Measurements from ENCODE around the gene INF2.
"Not testable (repeated sequence)": the region's sequence is repeated elsewhere in the genome, so short reads cannot be mapped to it uniquely, and the experiment has no call there.

Gene INF2

DNA sequence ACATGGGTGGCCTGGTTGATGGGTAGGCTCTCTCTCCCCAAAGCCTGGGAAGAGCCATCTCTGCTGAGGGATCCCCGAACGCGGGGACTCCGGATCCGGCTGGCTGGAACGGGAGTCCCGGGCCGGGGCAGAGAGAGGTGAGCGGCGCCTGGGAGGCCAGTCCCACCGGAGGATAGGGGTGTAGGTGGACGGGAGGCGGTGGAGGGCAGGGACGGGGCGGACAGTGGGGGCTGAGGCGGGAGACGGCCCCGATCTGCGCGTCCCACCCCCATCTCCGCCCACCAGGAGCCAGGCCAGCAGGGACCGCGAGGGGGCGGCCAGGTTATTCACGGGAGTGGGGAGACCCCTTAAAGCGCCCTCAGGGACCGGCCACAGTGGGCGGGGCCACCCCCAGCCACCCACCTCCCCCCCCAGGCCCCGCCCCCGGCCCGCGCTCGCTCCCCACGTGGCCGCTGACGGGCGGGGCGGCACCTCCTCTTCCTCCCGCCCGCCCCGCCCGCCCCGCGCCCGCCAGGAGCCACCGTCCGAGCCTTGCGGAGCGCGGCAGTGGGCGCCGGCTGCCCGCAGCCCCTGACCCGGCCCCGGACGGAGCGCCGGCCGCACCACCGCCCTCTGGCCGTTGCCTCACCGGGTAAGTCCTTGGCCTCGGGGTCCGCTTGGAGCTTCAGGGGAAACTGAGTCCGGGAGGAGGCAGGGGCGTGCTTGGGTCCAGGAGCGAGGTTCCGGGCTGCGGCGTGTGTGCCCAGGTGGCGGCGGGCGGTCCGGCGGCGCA lies at the start of gene INF2:
TSS of gene INF2 (plus strand) at position 510 of the 772 bp plus-strand sequence. CDS start 11,748 bp downstream, outside the sequence.
- peak; percentile 43 for DNase-seq (ENCODE audit: low read depth)

DNA sequence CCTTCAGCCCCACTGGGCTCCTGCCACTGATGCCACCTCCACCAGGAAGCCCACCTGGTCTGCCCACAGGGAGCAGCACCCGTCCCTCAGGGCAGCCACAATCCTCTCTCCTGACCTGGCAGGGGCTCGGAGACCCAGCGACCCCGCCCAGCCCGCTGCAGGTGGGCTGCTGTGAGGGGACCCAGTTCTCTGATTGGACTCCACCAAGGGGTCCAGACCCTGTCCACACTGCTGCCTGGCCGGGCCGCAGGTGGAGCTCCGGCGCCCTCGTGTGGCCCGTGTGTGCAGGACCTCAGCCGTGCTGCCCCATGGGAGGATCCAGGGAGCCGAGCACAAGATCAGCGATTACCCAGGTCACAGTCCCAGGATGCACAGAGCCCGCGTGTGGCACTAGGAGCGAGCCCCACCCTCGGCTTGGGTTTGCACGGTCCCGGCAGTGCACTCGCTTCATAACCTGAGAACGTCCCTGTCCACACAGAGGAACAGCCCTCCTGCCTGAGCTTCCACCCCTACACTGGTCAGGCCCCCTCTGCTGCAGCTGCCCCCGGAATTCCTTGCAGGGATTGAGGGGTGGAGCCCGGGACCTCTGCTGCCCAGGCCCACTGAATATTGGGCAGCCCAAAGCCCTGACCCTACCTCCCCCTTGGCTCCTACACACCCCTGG lies 49.4 kb upstream of the INF2 start:
- no peak for DNase-seq (ENCODE audit: low read depth)

DNA sequence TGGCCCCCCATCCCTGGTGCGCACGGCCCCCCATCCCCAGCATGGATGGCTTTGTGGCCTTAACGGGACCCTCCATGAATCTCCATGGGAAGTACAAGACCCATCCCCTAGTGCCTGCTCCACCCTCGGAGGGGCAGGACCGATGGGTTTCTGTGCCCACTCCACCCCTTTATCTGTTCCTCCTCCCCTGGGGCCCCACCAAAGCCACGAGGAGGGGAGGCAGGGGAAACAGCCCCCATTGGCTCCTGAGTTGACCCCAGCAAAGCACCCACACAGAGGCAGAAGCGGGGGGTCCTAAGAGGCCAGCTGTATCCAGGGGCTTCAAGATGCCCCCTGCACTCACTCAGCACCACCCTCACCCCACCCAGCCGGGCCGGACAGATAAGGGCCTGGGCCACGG lies 48.7 kb upstream of the INF2 start:
- DNase-seq (ENCODE audit: low read depth), result no peak

DNA sequence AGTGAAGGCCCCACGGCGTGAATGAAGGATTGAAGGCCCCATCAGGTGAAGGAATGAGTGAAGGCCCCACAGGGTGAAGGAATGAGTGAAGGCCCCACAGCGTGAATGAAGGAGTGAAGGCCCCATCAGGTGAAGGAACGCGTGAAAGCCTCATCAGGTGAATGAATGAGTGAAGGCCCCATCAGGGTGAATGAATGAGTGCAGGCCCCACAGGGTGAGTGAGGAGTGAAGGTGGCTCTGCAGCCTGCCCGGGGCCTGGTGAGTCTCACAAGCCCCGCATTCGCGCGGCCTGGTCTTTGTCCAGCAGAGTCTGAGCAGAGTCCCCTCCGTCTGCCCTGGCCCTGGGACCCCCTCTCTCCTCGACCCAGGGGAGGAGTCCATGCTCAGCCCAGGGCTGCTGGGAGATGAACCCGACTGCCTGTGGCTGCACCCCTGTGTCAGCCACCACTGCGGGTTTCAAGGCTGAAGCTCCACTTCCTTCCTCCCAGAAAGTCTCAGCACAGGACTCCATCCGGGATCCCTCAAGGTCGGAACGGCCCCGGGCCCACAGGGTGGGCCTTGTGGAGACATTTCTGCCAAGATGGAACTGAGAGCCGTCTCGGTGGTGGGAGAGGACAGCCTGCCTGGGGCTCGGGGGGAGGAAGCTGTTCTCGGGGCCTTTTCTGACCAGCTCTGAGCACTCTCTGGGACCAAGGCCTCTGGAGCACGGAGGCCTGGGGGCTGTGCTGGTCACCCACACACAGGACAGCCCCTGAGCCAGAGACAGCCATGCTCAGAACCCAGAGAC lies 47.5 kb upstream of the INF2 start:
- no peak for DNase-seq (ENCODE audit: low read depth)

DNA sequence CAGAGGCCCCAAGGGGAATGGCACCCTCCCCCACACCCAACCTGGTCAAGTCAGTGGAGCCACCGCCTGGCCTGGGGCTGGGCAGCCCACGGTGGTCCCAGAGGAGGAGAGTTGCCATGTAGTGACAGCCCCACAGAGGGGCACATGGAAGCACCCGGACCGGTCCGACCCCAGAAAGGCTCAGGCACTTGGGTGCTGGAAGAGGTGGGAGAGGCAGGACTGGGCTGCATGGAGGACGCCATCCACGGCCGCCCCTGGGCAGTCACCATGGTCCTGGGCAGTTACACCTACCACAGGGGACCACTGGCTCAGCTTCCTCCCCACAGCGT lies 46.9 kb upstream of the INF2 start:
- DNase-seq (ENCODE audit: low read depth), result no peak

DNA sequence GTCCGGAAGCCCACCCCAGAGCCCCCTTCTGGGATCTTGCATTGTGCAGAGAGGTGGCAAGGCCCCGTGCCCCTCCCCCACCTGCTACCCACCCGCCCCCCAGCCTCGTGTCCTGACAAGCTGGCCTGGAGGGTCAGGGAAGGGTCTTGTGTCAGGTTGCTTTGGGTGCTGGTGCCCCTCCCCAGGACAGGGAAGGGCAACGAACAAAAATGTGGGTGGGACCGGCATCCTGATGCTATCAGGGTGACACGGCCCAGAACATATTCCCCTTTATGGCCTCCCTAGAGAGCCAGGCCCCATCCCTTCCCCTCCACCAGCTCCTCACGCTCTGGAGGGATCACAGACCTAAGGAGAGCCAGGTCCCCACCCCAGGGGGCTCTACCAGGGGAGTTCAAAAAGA lies 46.1 kb upstream of the INF2 start:
- DNase-seq (ENCODE audit: low read depth), result no peak

DNA sequence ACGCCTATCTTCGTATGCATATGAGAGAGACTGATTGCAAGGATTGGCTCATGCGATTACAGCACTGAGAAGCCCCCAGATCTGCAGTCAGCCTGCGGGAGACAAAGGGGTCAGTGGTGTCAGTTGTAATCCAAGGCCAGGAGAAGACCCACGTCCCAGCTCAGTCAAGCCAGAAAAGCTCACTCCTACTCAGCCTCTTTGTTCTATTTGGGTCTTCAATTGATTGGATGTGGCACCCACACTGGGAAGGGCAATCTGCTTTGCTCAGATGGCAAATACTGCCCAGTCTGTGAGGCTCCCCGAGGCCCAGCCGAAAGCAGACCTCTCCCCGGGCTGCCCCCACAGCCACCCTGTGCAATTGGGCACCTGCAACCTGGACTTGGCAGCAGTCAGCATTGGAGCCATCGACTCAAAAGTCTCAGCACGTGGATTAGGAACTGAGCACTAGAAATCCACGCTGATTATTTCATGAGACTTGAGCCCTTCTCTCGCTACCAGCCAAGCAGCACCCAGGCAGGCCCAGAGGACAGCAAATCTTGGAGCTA lies 45.3 kb upstream of the INF2 start:
- no peak for DNase-seq (ENCODE audit: low read depth)

DNA sequence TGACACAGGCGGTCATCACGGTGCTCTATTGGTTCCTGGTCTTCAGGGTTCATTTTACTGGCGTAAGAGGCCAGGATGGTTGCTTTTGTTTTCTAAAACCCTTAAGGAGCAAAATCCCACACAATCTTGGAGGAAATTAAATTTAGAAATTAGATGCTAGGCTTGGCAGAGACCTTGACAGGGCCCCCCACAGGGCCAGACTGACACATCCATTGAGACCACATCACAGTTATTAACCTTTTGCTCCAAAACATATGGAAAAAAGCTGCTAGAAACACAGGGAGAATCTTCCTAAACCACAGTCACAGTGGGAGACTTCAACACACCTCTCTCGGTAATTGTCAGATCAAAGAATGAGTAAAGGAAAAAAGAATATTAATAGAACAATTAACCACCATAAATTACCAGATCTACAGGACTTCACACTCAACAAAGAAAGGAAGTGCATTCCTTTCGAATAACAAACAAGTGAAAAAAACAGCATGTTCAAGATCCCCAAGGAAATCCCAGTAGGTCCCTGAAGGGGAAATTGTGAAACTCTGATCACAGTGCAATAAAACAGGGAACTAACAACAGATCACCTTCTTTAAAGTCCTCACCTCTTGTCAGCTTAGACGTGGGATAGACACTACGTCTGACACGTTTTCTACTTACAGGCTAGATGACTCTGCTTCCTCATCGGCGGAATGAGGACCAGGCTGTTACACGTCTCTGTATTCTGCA lies 44.6 kb upstream of the INF2 start:
- DNase-seq (ENCODE audit: low read depth), result no peak

DNA sequence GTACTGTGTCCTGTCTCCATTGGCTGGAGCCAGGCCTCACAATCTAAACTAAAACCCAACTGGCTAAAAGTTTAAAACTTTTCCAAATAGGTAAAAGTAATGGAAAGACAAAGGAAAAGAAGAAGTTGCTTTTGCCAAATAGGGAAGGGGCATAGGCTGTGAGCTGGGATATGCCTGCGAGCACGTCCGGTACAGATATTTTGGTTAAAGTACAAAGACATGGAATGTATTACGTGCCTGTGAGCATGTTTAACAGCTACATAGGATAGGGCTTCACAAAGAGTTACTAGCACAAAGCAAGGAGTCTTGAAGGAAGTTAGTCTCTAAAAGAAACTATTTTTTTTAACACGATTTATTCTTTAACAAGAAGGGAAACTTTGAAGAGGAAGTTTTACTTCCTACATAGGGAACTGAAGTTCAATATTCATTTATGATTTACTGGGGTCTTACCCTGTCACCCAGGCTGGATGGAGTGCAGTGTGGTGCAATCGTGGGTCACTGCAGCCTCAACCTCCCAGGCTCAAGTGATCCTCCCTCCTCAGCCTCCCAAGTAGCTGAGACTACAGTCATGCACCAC lies 41.9 kb upstream of the INF2 start:
- DNase-seq (ENCODE audit: low read depth), result no peak

DNA sequence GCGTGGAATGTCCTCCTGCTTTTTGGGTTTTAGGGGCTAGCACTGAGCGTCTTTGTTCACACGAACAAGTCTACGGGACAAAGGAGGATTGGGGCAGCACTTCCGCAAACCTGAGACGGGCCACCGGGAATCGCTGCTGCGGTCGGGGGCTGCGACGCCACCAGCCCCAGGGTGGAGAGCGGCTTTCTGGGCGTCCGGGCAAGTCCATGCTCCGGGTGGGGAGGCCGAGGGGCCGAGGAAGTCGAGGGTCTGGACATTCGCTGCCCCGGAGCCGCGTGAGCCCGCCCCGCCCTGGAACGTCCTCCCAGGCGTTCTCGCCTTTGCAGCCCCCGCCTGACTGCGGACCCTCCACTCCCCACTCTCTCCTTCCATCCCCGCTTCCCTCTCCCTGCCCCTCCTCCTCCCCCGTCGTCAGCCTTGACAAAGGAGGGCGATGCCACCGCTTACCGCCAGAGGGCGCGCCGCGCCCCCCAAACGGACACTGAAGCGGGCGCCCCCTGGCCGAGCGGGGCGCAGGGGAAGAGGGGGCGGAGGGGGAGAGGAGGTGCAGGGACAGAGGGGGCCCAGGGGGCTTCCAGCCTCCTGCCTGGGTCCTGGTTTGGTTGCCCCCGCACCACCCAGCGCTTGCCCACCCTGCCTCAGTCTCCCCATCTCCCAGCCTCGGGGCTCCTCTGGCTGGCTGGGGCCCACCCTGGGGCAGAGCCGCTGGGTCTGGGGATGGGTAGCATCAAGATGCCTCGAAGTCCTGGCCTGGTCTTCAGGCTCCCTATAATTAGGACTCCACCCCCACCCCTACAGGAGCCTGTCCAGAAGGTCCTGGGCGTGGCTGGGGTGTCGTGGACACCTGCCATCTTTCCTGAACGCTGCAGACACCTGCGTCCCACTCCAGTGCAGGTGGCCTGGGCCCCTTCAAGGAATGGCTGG lies 39.1 kb upstream of the INF2 start:
- peak; percentile 50 for DNase-seq (ENCODE audit: low read depth)

DNA sequence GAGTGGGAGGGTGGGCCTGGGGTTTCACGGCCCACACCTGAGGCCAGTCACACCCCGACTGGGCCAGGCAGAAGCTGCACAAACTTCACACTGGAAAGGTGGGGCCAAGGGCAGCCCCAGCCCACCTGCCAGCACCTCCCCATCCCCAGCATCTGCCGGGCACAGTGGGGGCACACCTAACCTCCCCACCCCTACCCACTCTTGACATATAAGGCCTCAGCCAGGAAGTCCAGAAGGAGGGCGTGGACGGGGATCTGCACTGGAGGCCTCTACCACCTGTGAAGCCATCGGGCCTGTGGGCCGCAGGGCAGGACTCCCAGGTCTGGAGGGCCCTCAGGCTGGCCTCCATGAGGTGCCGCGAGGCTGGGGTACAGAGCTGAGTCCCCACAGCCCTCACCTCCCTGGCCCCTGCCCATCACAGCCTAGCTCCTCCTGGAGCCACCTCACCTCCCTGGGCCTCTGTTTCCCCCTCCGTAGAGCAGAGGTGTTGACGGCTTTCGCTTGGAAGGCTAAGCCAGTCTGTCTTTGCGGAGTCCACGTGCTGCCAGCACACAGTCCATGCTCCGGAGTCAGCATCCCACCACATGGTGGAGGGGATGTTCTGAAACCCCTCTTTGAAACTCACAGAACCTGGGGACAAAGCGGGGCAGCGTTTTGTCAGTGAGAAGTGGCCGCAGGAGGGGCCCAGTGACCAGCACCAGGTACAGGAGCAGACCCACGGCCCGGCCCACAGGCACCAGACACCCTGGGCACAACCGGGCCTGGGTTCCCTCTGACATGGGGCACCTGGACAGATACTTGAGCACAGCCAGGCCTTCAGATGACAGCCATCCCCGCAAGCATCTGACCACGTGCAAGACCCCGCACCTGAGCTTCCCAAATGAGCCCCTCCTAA lies 38.2 kb upstream of the INF2 start:
- no peak for DNase-seq (ENCODE audit: low read depth)

DNA sequence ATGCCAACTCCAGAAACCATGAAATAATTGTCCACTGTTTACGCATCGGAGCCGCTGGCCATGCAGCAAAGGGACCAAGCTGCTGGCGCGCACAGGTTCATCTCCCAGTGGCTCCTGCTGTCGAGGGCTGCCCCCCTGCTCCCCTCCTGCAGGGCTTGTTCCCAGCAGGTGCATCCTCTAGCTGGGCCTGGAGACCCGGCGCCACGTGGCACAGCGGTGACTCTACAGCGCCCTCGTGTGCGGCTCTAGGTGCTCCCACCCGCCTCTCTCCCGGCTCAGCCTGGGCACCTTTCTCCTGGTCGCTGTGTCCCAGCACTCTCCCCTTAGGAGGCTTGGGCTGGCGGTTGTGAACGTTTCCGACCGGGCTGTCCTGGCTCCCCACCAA lies 37.5 kb upstream of the INF2 start:
- no peak for DNase-seq (ENCODE audit: low read depth)

DNA sequence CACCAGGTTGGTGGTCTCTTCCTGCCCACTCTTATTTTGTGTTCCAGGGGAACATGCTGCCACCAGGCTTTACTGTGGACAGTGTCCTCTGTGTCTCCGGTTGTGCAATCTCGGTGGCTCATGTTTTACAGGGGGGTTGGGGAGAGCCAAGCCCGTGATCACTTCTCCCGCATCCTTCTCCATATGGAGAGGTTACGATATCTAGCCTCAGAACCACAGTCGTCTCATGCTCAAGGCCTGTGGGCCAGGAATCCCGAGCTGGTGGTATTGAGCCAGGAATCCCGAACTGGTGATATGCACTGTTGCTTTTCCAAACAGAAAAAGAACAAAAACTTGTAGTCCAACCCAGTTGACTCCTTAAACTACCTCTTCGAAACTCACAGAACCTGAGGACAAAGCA lies 37.0 kb upstream of the INF2 start:
- DNase-seq (ENCODE audit: low read depth), result no peak

DNA sequence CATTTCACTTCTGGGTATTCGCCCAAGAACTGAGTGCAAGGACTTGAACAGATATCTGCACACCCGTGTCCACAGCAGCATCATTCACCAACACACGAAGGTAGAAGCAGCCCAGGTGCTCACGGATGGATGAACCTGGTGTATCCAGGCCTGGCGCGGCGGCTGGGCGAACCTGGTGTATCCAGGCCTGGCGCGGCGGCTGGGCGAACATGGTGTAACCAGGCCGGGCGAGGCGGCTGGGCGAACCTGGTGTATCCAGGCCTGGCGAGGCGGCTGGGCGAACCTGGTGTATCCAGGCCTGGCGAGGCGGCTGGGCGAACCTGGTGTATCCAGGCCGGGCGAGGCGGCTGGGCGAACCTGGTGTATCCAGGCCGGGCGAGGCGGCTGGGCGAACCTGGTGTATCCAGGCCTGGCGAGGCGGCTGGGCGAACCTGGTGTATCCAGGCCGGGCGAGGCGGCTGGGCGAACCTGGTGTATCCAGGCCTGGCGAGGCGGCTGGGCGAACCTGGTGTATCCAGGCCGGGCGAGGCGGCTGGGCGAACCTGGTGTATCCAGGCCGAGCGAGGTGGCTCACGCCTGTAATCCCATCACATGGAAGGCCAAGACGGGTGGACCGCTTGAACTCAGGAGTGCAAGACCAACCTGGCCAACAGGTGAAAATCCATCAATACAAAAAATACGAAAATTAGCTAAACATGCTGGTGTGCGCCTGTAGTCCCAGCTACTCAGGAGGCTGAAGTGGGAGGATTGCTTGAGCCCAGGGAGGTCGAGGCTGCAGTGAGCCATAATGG lies 36.1 kb upstream of the INF2 start:
- not testable (repeated sequence) for DNase-seq (ENCODE audit: low read depth)

DNA sequence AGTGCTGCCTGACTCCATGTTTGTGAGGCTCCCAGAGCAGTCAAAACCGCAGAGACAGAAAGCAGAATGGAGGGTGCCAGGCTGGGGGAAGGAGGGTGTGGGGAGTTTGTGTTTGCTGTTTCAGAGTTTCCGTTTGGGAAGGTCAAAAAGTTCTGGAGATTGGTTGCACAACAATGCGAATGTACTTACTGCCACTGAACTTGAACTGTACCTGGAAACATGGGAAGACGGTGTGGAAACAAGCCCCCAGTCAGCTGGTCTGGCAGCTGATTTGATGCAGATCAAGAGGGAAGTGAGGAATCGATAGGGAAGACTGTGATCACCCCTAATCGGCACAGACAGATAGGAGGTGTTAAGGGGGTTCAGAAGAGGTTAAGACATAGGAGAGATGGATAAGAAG lies 35.3 kb upstream of the INF2 start:
- DNase-seq (ENCODE audit: low read depth), result no peak

DNA sequence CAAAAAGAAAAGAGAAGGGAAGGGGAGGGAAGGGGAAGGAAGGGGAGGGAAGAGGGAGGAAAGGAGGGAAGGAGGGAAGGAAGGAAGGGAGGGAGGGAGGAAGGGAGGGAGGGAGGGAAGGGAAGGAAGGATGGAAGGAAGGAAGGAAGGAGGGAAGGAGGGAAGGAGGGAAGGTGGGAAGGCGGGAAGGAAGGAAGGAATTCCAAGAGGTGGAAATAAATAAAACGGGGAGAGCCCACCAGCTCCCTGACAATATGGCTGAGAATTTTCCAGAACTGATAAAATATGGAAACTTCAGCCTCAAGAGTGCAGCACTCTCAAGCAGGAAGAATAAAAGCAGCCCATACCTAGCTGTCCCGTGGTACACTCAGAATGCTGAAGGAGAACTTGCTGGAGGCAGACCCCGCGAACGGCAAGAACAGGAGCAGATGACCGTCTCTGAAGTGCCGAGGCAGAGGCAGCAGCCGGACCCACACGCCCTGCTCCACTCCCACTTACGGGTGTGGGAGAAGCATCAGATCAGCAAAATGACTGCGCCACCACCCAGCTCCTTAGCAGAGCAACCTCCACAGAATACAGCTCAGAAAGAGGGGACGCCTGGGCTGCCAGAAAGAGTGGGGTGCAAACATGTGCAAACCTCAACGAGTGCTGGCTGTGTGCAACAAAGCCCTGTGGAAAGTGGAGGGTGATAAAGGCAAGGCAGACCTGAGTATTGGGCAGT lies 34.1 kb upstream of the INF2 start:
- no peak for DNase-seq (ENCODE audit: low read depth)

DNA sequence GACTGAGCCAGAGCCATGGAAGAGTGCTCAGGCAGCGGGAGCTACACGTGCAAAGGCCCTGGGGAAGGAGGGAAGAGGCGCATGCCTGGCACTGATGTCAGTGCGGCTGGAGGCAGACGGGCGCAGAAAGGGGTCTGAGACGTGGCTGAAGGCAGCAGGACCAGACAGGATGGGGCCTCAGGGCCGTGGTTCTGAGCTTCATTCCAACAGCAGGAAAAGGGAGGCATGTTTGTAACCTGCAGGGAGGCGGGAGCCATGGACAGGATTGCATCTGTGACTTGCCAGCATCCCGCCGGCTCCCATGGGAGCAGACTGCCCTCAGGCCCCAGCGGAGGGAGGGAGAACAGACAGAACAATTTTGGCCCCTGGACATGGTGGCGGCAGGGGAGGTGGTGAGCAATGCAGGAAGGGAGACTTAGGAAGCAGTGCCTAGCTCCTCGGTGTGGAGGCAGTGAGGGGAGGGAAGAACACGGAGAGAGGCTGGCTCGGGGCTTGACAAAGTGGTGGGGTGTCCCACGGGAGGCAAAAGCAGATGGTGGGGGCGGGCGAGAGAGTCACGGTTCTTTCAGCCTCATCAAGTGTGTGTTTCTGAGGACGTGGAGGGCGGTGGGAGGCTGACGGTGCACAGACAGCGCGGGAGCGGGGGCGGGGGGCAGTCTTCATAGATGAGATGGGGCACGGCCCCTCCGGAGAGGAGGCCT lies 33.3 kb upstream of the INF2 start:
- DNase-seq (ENCODE audit: low read depth), result no peak

Data from stimulated activated CD4-positive, alpha-beta T cell treated with anti-CD3 and anti-CD28 coated beads, Interleukin-2, amount 100 ng/mL, for 4 hours (primary cell).